Prostate gland (tissue), 2 donors: ENCODE measurements around the gene DOCK10. TPM values are rescaled to one million over a fixed set of nuclear protein-coding genes. Genes with fewer than 3 reads are reported as not detected.

Experiments used
- DNase-seq: peaks from one replicate; pipeline ENCODE4 v3.0.0-alpha.2; 2019; ENCODE audit warnings: low spot score
- H3K27ac ChIP-seq, 2 donors: fragments of 200-600 bp; sonication (generic); 2 replicates each; pipeline ENCODE4 v1.5.1; 2017 to 2019
- H3K27me3 ChIP-seq: fragments of 200-600 bp; sonication (generic); replicated peaks from 2 replicates; pipeline ENCODE4 v1.5.1; 2019; ENCODE audit not compliant: insufficient read depth
- H3K36me3 ChIP-seq, 2 donors: fragments of 200-600 bp; sonication (generic); 1 replicate in 1 of 2; 2 replicates in 1 of 2; pipeline versions ENCODE4 v1.5.1 to v1.8.1; 2017 to 2019
- H3K4me1 ChIP-seq: fragments of 200-600 bp; sonication (generic); replicated peaks from 2 replicates; pipeline ENCODE4 v1.5.1; 2019
- H3K4me3 ChIP-seq, 2 donors: fragments of 200-600 bp; sonication (generic); 2 replicates each; pipeline ENCODE4 v1.5.1; 2017 to 2019
- H3K9me3 ChIP-seq: fragments of 200-600 bp; sonication (generic); 2 replicates; pipeline ENCODE4 v1.5.1; 2017
- POLR2A ChIP-seq: fragments of 450-650 bp; IDR thresholded peaks from one replicate; pipeline ENCODE4 v1.6.1; 2016; ENCODE audit warnings: antibody characterized with exemption, mild to moderate bottlenecking
- POLR2AphosphoS5 ChIP-seq: sonication (generic); formaldehyde crosslinking; IDR thresholded peaks from one replicate; pipeline ENCODE4 v1.6.1; 2017; ENCODE audit warnings: antibody characterized with exemption
- WGBS: methylation state at CpG from one replicate; pipeline ENCODE4 v1.1.5; 2018; 5-methylcytosine and 5-hydroxymethylcytosine counted together
- intact Hi-C: fragments of 100-400 bp; cut with DNase I; formaldehyde crosslinking; loops from one replicate; pipeline ENCODE4 v1.14.2; 2022
- total RNA-seq, 2 donors: library from RNA; depleted of rRNA; stranded (reverse); fragments of >200 nt; gene quantifications; one replicate each; pipeline ENCODE4 v1.1.0, GENCODE V29; 2016
- TF ChIP-seq, protein P1 (sequence below), 4 experiments: fragments of 200-600 bp in 2 of 4; fragments of 450-650 bp in 2 of 4; sonication (generic) in 2 of 4; IDR thresholded peaks; 1 replicate in 3 of 4; 2 replicates in 1 of 4; pipeline ENCODE4 v1.5.1; 2016 to 2019; ENCODE audit warnings: antibody characterized with exemption in 4 of 4, mild to moderate bottlenecking in 2 of 4, moderate library complexity in 2 of 4

DOCK10 gene
- total RNA-seq, 2 donors from 2014 or later = 4.8 to 6.2 TPM

DNA sequence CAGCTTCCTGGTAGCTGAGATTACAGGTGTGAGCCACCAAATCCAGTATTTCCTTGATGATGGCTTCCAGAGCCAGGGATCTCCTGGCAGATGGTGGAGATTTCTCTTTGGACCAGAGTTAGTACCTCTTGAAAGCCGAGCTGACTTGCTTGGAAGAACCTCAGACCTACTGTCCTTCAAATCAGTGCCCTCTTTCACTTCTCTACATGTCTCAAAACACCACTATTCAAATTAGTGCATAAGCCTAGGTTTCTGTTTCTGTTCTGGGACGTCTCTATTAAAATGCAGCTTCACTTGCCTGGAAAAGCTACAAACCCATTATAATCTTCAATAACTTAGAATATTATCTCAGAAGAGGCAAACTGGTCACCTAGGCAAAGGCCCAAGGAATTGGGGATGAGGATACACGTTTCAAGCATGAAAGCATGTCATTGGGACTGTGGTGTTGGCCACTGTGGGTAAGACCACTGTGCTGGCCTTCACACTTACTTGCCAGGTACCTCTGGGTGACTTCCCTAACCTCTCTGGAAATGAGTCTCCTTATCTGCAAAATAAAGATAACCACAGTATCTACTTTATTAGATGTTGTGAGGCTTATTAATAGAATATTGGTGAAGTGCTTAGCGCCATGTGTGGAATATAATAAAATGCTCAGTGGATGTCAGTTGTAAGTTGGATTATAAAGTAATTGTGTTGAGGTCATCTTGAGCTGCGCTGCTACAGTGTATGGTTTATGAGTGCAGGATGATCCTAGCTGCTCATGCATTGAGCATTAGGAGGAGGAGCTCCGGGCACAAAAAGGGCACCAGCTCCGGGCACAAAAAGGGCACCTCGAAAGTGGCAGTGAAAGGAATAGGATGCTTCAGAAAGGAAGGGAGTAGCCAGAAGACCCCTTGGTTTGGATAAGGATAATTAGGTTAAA is 84.5 kb downstream of the DOCK10 start:
- Histone ChIP-seq H3K9me3 (no peaks in the 10 kb centered on the region), H3K27me3 (no peaks in the 10 kb centered on the region), H3K4me3 (no peak overlapping the region), H3K4me1 (no peaks in the 10 kb centered on the region), H3K36me3 (no peaks in the 10 kb centered on the region), H3K27ac (no peak overlapping the region)
- 85% methylated on average over 8 of the region's 8 CpGs for WGBS
- TF ChIP-seq, protein P1, sequence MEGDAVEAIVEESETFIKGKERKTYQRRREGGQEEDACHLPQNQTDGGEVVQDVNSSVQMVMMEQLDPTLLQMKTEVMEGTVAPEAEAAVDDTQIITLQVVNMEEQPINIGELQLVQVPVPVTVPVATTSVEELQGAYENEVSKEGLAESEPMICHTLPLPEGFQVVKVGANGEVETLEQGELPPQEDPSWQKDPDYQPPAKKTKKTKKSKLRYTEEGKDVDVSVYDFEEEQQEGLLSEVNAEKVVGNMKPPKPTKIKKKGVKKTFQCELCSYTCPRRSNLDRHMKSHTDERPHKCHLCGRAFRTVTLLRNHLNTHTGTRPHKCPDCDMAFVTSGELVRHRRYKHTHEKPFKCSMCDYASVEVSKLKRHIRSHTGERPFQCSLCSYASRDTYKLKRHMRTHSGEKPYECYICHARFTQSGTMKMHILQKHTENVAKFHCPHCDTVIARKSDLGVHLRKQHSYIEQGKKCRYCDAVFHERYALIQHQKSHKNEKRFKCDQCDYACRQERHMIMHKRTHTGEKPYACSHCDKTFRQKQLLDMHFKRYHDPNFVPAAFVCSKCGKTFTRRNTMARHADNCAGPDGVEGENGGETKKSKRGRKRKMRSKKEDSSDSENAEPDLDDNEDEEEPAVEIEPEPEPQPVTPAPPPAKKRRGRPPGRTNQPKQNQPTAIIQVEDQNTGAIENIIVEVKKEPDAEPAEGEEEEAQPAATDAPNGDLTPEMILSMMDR (IDR thresholded peaks at IDR 0.05) = no peak
- DNase-seq = no peak
- intact Hi-C loops = no loop called here

DNA sequence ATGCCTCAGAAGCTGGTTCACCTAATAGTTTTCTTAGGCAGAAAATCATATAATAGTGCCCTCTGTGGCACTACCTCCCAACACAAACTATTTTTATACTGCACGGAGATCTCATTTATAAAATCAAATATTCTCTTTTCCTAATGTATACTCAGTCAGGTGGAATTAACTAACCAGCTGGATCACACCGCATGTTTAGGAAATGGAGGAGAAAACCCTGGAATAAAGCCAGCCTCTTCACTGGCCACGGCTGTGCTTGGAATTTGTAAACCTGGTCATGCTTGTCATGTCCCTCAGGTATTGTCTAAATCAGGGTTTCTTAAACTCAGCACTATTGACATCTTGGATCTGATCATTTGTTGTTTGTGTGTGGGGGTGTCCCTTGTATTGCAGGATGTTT is 85.6 kb downstream of the DOCK10 start:
- no peaks in the 10 kb centered on the region for H3K9me3 ChIP-seq
- H3K27me3 ChIP-seq = no peaks in the 10 kb centered on the region
- H3K4me1 ChIP-seq = no peaks in the 10 kb centered on the region
- no peak for TF ChIP-seq POLR2A
- TF ChIP-seq, protein P1 (IDR thresholded peaks at IDR 0.05) = no peak
- TF ChIP-seq POLR2AphosphoS5 = no peak
- H3K27ac ChIP-seq = no peak overlapping the region
- intact Hi-C loops = no loop called here
- DNase-seq = no peak
- H3K36me3 ChIP-seq = no peaks in the 10 kb centered on the region
- no peak overlapping the region for H3K4me3 ChIP-seq
- WGBS = 80% methylated on average over 3 of the region's 3 CpGs

DNA sequence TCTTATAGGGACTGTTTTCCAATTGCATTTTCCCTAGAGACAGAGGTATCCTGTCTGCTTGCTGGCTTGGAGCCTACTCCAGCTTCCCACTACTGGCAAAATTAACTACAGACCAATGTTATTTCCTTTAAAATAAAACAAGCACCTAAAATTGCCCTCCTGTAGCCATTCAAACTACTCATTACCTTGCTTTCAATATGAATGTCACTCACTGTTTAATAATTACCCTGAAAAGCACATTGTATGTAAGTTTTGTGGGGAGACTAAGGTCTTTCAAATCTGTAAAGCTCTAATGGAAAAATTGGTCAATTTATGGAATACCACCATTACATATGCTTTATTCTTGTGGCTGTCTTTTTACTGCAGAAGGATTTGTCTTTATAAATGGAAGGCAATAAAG is 87.3 kb downstream of the DOCK10 start:
- H3K9me3 ChIP-seq = no peaks in the 10 kb centered on the region
- TF ChIP-seq POLR2AphosphoS5 = no peak
- TF ChIP-seq, protein P1 (IDR thresholded peaks at IDR 0.05) = no peak
- no peak for TF ChIP-seq POLR2A

DNA sequence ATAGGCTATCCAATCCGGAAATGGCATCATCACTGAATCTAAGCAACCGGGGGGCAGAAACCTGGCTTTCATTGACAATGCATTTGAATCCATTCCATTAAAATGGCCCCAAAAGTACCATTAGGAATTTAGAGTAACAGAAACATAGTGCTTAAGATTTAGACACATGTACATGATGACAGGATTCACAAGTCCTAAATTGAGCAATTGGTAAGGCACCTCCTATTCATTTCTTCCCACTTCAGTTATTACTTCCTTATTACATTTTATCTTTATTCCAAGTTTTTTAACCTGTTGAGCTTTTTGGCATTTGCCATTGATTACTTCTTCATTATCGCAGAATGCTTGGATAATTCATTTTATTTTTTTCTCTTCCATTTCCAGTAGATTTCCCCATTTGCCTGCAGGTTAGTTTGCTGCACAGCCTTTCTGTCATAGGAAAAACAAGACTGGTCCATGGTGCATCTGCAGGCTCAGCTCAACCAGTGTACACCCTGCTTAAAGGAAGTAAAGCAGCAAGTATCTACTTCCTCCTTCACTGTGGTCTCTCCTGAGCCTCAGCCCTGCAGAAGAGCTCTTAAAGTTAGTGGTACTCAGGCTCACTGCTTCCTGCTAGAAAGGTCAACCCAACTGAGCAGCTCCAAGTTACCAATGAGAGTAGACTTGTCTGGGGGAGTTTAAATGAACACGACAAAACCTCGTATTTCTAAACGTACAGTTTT is 89.2 kb downstream of the DOCK10 start:
- WGBS = 91% methylated on average over 6 of the region's 6 CpGs
- H3K27me3 ChIP-seq = no peaks in the 10 kb centered on the region
- TF ChIP-seq, protein P1 (IDR thresholded peaks at IDR 0.05) = no peak
- TF ChIP-seq POLR2A = no peak
- no peak for TF ChIP-seq POLR2AphosphoS5
- H3K4me1 ChIP-seq = no peaks in the 10 kb centered on the region
- DNase-seq = no peak
- H3K4me3 ChIP-seq = no peak overlapping the region
- intact Hi-C loops = no loop called here
- H3K27ac ChIP-seq = no peak overlapping the region
- no peaks in the 10 kb centered on the region for H3K9me3 ChIP-seq
- H3K36me3 ChIP-seq = no peaks in the 10 kb centered on the region

More for the DNA sequence above, 87.3 kb downstream of the DOCK10 start:
- H3K27me3 ChIP-seq = no peaks in the 10 kb centered on the region
- intact Hi-C loops = no loop called here
- H3K27ac ChIP-seq = no peak overlapping the region
- H3K4me3 ChIP-seq = no peak overlapping the region
- no peak for DNase-seq
- no peaks in the 10 kb centered on the region for H3K4me1 ChIP-seq
- H3K36me3 ChIP-seq = no peaks in the 10 kb centered on the region
